HG02798 (cell line): ENCODE results near the gene IL16.

Experiments used
- ATAC-seq: cut with Tn5 transposase; IDR thresholded peaks from one replicate; pipeline ENCODE4 v1.9.1; 2021; ENCODE audit warnings: mild to moderate bottlenecking; ENCODE audit not compliant: unreplicated experiment, poor library complexity

The IL16 gene

GRCh38 chr15:81174125-81174791, 22.4 kb upstream of the IL16 start:
- ATAC-seq, result no peak

- no peak for ATAC-seq
Observed at GRCh38 chr15:81174792-81175327, 21.8 kb upstream of the IL16 start.

- no peak for ATAC-seq
Observed at GRCh38 chr15:81175496-81175895, 21.2 kb upstream of the IL16 start.

- no peak for ATAC-seq
Observed at GRCh38 chr15:81176291-81176893, 20.3 kb upstream of the IL16 start.

- no peak for ATAC-seq
Observed at GRCh38 chr15:81178365-81178764, 18.3 kb upstream of the IL16 start.

GRCh38 chr15:81181220-81181619, 15.5 kb upstream of the IL16 start:
- no peak for ATAC-seq

- no peak for ATAC-seq
Observed at GRCh38 chr15:81182031-81182755, 14.5 kb upstream of the IL16 start.

- no peak for ATAC-seq
Observed at GRCh38 chr15:81182756-81183438, 13.8 kb upstream of the IL16 start.

- ATAC-seq, result no peak
Observed at GRCh38 chr15:81183439-81183775, 13.3 kb upstream of the IL16 start.

GRCh38 chr15:81184188-81184587, 12.5 kb upstream of the IL16 start:
- no peak for ATAC-seq

GRCh38 chr15:81185631-81186295, 10.9 kb upstream of the IL16 start:
- ATAC-seq, result no peak

- no peak for ATAC-seq
Observed at GRCh38 chr15:81188354-81188753, 8.3 kb upstream of the IL16 start.

- ATAC-seq, result no peak
Observed at GRCh38 chr15:81189583-81190283, 6.9 kb upstream of the IL16 start.

GRCh38 chr15:81190922-81191507, 5.7 kb upstream of the IL16 start:
- no peak for ATAC-seq

GRCh38 chr15:81191701-81192100, 5.0 kb upstream of the IL16 start:
- no peak for ATAC-seq

GRCh38 chr15:81194723-81195122, 2.0 kb upstream of the IL16 start:
- no peak for ATAC-seq

GRCh38 chr15:81195339-81195864, 1.3 kb upstream of the IL16 start:
- ATAC-seq, result no peak

- ATAC-seq, result no peak
Observed at GRCh38 chr15:81197255-81197630, 564 bp downstream of the IL16 start.

- ATAC-seq, result no peak
Observed at GRCh38 chr15:81197688-81198281, 1.1 kb downstream of the IL16 start.
